Measurements from ENCODE around the gene LAIR2.

DNA sequence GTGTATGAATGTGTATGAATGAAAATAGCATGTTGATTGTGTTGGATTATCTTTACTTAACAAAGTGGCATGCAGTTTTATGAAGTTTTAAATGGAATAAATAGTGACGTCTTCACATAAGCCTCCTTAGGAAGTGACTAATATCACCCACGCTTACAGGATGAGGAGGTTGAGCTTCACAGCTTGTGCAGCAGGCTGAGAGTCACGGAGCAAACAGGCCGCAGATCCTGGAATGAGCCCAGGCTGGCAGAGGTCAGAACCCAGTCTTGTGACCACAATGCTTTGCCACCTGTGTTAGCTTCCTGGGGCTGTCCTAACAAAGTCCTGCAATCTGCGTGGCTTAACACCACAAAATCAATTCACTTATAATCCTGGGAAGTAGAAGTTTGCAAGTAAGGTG is 20.8 kb downstream of the LAIR2 start:
- TF ChIP-seq POLR2A (IDR thresholded peaks at IDR 0.05) (no peak), EP300 (IDR thresholded peaks at IDR 0.05) (no peak)
